HEK293 (cell line): Measurements from ENCODE around the gene TBX4.

Source experiments
- BCL11B ChIP-seq: fragments of 450-650 bp; formaldehyde crosslinking; IDR thresholded peaks from 2 replicates; pipeline ENCODE4 v1.5.1; 2016; ENCODE audit warnings: low read depth, missing biosample characterization, missing genetic modification characterization
- CTCF ChIP-seq: fragments of 450-650 bp; formaldehyde crosslinking; IDR thresholded peaks from 2 replicates; pipeline ENCODE4 v1.5.1; 2016; ENCODE audit warnings: missing biosample characterization, missing genetic modification characterization
- SETDB1 ChIP-seq: IDR thresholded peaks from one replicate; pipeline ENCODE4 v1.6.1; 2017; ENCODE audit warnings: mild to moderate bottlenecking, low read length, moderate library complexity, mixed read lengths; ENCODE audit not compliant: insufficient read length
- TRIM28 ChIP-seq: IDR thresholded peaks from 2 replicates; pipeline ENCODE4 v1.6.1; 2011; ENCODE audit warnings: low read length, control low read depth, borderline replicate concordance
- ZBTB48 ChIP-seq: fragments of 450-650 bp; formaldehyde crosslinking; IDR thresholded peaks from 2 replicates; pipeline ENCODE4 v1.5.1; 2016; ENCODE audit warnings: missing biosample characterization, missing genetic modification characterization
- ZNF350 ChIP-seq: fragments of 450-650 bp; formaldehyde crosslinking; IDR thresholded peaks from 2 replicates; pipeline ENCODE4 v1.5.0; 2017; ENCODE audit warnings: missing biosample characterization, mild to moderate bottlenecking, missing genetic modification characterization
- ZNF639 ChIP-seq: fragments of 450-650 bp; formaldehyde crosslinking; IDR thresholded peaks from 2 replicates; pipeline ENCODE4 v1.5.1; 2016; ENCODE audit warnings: missing biosample characterization, missing genetic modification characterization
- ZNF792 ChIP-seq: fragments of 450-650 bp; formaldehyde crosslinking; IDR thresholded peaks from 2 replicates; pipeline ENCODE4 v1.5.1; 2016; ENCODE audit warnings: missing biosample characterization, missing genetic modification characterization

DNA sequence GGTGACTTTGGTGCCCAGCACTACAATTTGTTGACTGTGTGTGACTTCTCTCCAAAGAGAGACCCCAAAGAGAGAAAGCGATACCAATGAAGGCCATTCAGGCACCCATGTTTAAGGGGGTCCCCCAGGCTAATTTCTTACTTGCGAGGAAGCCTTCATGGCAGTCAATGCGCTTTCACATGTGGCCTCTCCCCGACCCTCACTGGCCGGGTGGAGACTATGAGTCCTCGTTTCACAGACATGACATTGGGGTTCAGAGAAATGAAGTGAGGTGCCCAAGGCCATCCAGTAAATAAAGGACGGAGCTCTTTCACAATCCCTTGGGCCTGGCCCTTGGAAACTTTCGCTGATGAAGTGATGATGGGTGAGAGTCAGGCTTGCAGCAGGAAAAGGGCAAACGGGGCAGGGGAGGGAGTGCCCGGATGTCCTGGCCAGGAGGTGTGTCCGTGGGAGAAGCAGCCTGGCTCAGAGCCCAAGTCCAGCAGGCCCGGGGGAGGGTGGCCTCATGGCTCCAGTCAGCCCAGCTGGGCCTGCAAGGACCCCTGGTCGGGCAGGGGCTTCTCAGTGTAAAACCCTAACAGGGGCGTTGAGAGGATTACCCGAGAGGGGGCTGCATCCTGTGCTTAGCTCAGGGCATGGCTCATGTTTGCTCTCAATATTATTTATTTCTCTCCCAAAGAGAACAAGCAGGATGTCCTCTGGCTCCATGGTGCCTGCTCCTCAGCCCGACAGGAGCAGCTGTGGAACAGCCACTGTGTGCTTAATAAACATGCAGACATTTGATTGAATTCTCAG is 37.9 kb upstream of the TBX4 start:
- TF ChIP-seq ZNF350 (tag by site-specific recombination) (no peak), ZBTB48 (tag by site-specific recombination) (no peak), CTCF (tag by site-specific recombination) (no peak), TRIM28 (no peak), ZNF639 (tag by site-specific recombination) (no peak), SETDB1 (no peak), BCL11B (no peak), ZNF792 (tag by site-specific recombination) (no peak)
